GM12878 (cell line): ENCODE measurements around the gene KAZN. TPM values are rescaled to one million over a fixed set of nuclear protein-coding genes. Genes with fewer than 3 reads are reported as not detected.

Experiments used
- ATAC-seq: fragments of 200-7000 bp; cut with Tn5 transposase; 3 replicates; pipeline ENCODE4 v1.9.1; 2020; ENCODE audit warnings: mild to moderate bottlenecking, moderate library complexity
- BruUV-seq: library from RNA; stranded (reverse); fragments of 400-500 nt; replicated peaks from 2 replicates; lab custom pipeline; 2021; lab: Mats Ljungman, UMichigan
- CTCF ChIA-PET: fragments of 300-600 bp; sonication (Branson Sonifier 250); formaldehyde crosslinking; extraction: SDS; loops from one replicate; lab custom pipeline; 2021; ENCODE audit warnings: inconsistent platforms; lab: Yijun Ruan, JAX
- POLR2A ChIA-PET: fragments of 350-600 bp; formaldehyde crosslinking; extraction: SDS; loops from one replicate; lab custom pipeline; 2021; ENCODE audit warnings: inconsistent platforms; lab: Charles Lee
- RAD21 ChIA-PET: fragments of 300-600 bp; sonication (Branson Sonifier 250); formaldehyde crosslinking; loops from one replicate; lab custom pipeline; 2023; ENCODE audit warnings: antibody characterized with exemption; ENCODE audit not compliant: unreplicated experiment; lab: Charles Lee
- SMC1A ChIA-PET: fragments of 300-600 bp; sonication (Branson Sonifier 250); formaldehyde crosslinking; loops from one replicate; lab custom pipeline; 2023; ENCODE audit not compliant: unreplicated experiment, uncharacterized antibody; lab: Charles Lee
- DNase-seq: peaks from one replicate; pipeline ENCODE4 v3.0.0-alpha.2; 2011; ENCODE audit warnings: low read depth, low spot score
- FAIRE-seq: peaks from 3 replicates; lab custom pipeline; 2011; peaks lifted over from hg19 to GRCh38; lab: Jason Lieb, UNC
- H2AFZ ChIP-seq: 2 replicates; pipeline ENCODE4 v1.6.0; 2011; ENCODE audit warnings: low read depth, low read length, control low read depth; ENCODE audit not compliant: control insufficient read depth
- H3K27ac ChIP-seq: 2 replicates; pipeline ENCODE4 v1.5.1; 2011; ENCODE audit warnings: control low read depth; ENCODE audit not compliant: control insufficient read depth, insufficient read depth
- H3K27me3 ChIP-seq, 2 experiments: replicated peaks in 1 of 2; 2 replicates each; pipeline versions ENCODE4 v1.6.0 to v1.6.1; 2011; ENCODE audit warnings: low read length in 1 of 2; ENCODE audit not compliant: control insufficient read depth in 2 of 2, insufficient read depth in 2 of 2
- H3K36me3 ChIP-seq, 2 experiments: 2 replicates each; pipeline ENCODE4 v1.5.1; 2011; ENCODE audit warnings: low read length in 1 of 2; ENCODE audit not compliant: control insufficient read depth in 2 of 2, insufficient read depth in 2 of 2
- H3K4me1 ChIP-seq: 2 replicates; pipeline ENCODE4 v1.6.1; 2011; ENCODE audit warnings: mild to moderate bottlenecking, low read length, moderate library complexity, mixed read lengths; ENCODE audit not compliant: control insufficient read depth, insufficient read depth
- H3K4me2 ChIP-seq: 2 replicates; pipeline ENCODE4 v1.6.0; 2011; ENCODE audit warnings: control low read depth; ENCODE audit not compliant: control insufficient read depth, insufficient read depth
- H3K4me3 ChIP-seq: fragments of 200-600 bp; sonication (generic); 2 replicates; pipeline ENCODE4 v1.5.1; 2016
- H3K79me2 ChIP-seq: 2 replicates; pipeline ENCODE4 v1.6.0; 2011; ENCODE audit warnings: low read length; ENCODE audit not compliant: control insufficient read depth, insufficient read depth
- H3K9ac ChIP-seq: 2 replicates; pipeline ENCODE4 v1.8.0; 2011; ENCODE audit warnings: low read length, control low read depth, mixed read lengths; ENCODE audit not compliant: control insufficient read depth, insufficient read depth
- H3K9me3 ChIP-seq: replicated peaks from 3 replicates; pipeline ENCODE4 v1.5.1; 2011; ENCODE audit warnings: mild to moderate bottlenecking, low read length; ENCODE audit not compliant: control insufficient read depth, insufficient read depth
- H4K20me1 ChIP-seq: 2 replicates; pipeline ENCODE4 v1.6.0; 2011; ENCODE audit not compliant: control insufficient read depth, insufficient read depth
- ASH2L ChIP-seq: fragments of 300-600, 200-600 bp; sonication (generic); IDR thresholded peaks from 2 replicates; pipeline ENCODE4 v1.6.1; 2017; ENCODE audit warnings: low read depth, mild to moderate bottlenecking, borderline replicate concordance
- EGR1 ChIP-seq, 2 experiments: IDR thresholded peaks; 1 replicate in 1 of 2; 2 replicates in 1 of 2; pipeline ENCODE4 v1.6.1; 2011 to 2012; ENCODE audit warnings: low read depth in 2 of 2, low read length in 2 of 2, borderline replicate concordance in 1 of 2, mild to moderate bottlenecking in 1 of 2, moderate library complexity in 1 of 2
- GATAD2B ChIP-seq: fragments of 450-650 bp; conservative IDR thresholded peaks from 2 replicates; pipeline ENCODE4 v1.6.1; 2017; ENCODE audit warnings: low read depth, mild to moderate bottlenecking, moderate library complexity
- IRF4 ChIP-seq: IDR thresholded peaks from 2 replicates; pipeline ENCODE4 v1.6.1; 2011; ENCODE audit warnings: low read depth, low read length
- MYB ChIP-seq: fragments of 150-350 bp; IDR thresholded peaks from 2 replicates; pipeline ENCODE4 v1.6.1; 2014; ENCODE audit warnings: mild to moderate bottlenecking, low read depth, low read length, borderline replicate concordance
- NR2C1 ChIP-seq: fragments of 450-650 bp; IDR thresholded peaks from 2 replicates; pipeline ENCODE4 v1.6.1; 2017; ENCODE audit warnings: antibody characterized with exemption, mild to moderate bottlenecking, moderate library complexity
- NR2C2 ChIP-seq: IDR thresholded peaks from 2 replicates; pipeline ENCODE4 v1.6.1; 2011; ENCODE audit warnings: borderline replicate concordance, low read depth; ENCODE audit not compliant: control insufficient read depth, insufficient read length
- RELA ChIP-seq: fragments of 450-650 bp; IDR thresholded peaks from 2 replicates; pipeline ENCODE4 v1.8.0; 2014; ENCODE audit warnings: borderline replicate concordance; ENCODE audit not compliant: partially characterized antibody
- SIN3A ChIP-seq: IDR thresholded peaks from 2 replicates; pipeline ENCODE4 v1.6.1; 2012; ENCODE audit warnings: low read depth, low read length, improper control_type of control experiment
- SIX5 ChIP-seq: IDR thresholded peaks from 2 replicates; pipeline ENCODE4 v1.6.1; 2011; ENCODE audit warnings: mild to moderate bottlenecking, low read depth, low read length, moderate library complexity; ENCODE audit not compliant: severe bottlenecking
- WGBS: methylation state at CpG from one replicate; pipeline ENCODE4 v1.1.6; 2016; ENCODE audit warnings: low lambda C conversion rate; ENCODE audit not compliant: insufficient replicate concordance, insufficient coverage; ENCODE audit errors: missing lambda C conversion rate; 5-methylcytosine and 5-hydroxymethylcytosine counted together
- in situ Hi-C: fragments of 300-500 bp; cut with MboI; formaldehyde crosslinking; loops from 9 replicates; pipeline ENCODE4 v1.14.3; 2018; ENCODE audit warnings: mixed read lengths
- intact Hi-C: fragments of 100-400 bp; cut with micrococcal nuclease; formaldehyde crosslinking; loops from one replicate; pipeline ENCODE4 v1.14.2; 2022; ENCODE audit not compliant: unreplicated experiment
- polyA plus RNA-seq, 11 experiments: library from polyadenylated mRNA; depleted of rRNA in 4 of 11; unstranded in 6 of 11; stranded (reverse) in 5 of 11; fragments of >200 nt; fragmentation: Nextera tagmentation in 4 of 11; fragmentation: Illumina TruSeq in 1 of 11; extraction: Ambion mirVana in 4 of 11; extraction: Trizol in 1 of 11; gene quantifications; 1 replicate in 1 of 11; 2 replicates in 10 of 11; pipeline versions ENCODE4 v1.2.1 to v1.2.3, GENCODE V29; 2011 to 2016; ENCODE audit warnings: inconsistent platforms in 2 of 11, missing spikeins in 2 of 11, low read depth in 1 of 11
- total RNA-seq, 4 experiments: library from RNA; depleted of rRNA in 3 of 4; stranded (reverse); fragments of >200 nt in 3 of 4; fragmentation: Illumina TruSeq in 1 of 4; extraction: Trizol in 1 of 4; gene quantifications; 2 replicates each; pipeline versions ENCODE4 v1.2.1 to v1.2.3, GENCODE V29; 2013 to 2021
- TF ChIP-seq, protein P1 (sequence below): IDR thresholded peaks from 2 replicates; pipeline ENCODE4 v1.6.1; 2012; ENCODE audit warnings: mild to moderate bottlenecking, low read depth, low read length
- TF ChIP-seq, protein P2 (sequence below): fragments of 450-650 bp; IDR thresholded peaks from 2 replicates; pipeline ENCODE4 v1.6.1; 2014; ENCODE audit warnings: mild to moderate bottlenecking
- TF ChIP-seq, protein P3 (sequence below): fragments of 450-650 bp; IDR thresholded peaks from 2 replicates; pipeline ENCODE4 v1.6.1; 2018; ENCODE audit warnings: borderline replicate concordance, mild to moderate bottlenecking; ENCODE audit not compliant: partially characterized antibody

KAZN gene
- total and polyA plus RNA-seq, 10 of the 15 experiments (the other 5 are each of a cell fraction or from before 2014, with no cell fraction given), result 0.72 to 4.0 (median 1.2) TPM

DNA sequence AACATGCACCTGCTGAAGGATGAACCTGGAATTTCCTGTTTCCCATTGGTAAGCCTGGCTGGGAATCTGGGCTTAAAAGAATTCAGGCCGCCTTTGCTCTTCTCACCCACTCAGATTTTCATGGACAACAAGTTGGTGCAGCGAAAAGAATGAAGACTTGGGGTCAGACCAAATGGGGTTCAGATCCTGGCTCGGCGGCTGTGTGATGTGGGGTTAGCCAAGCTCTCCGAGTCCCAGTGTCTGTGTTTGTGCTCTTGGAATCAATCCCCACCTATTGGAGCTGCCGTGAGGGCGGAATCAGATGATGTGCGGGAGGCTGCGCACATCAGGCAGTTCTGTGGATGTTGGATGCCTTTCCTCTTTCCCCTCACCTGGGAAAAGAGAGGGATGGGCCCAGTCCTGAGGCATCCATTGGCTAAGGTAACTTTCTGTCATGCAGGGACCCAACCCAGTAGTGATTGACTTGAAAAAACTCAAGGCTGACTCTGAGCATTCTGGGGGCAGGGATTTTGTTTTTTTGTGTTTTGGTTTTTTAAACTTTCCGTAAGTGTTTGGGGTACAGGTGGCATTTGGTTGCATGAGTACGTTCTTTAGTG lies 228.3 kb downstream of the KAZN start:
- intact Hi-C loops, result no loop called here
- 59% methylated on average over 11 of the region's 11 CpGs for WGBS
- TF ChIP-seq NR2C2 (no peak), SIX5 (no peak), GATAD2B (no peak), NR2C1 (no peak), RELA (no peak), ASH2L (no peak), MYB (no peak), IRF4 (no peak), EGR1 (IDR thresholded peaks at IDR 0.05; ENCODE audit: borderline replicate concordance in 1 of 2, low read depth in 2 of 2, low read length in 2 of 2) (no peak), SIN3A (no peak)
- TF ChIP-seq, protein P1, sequence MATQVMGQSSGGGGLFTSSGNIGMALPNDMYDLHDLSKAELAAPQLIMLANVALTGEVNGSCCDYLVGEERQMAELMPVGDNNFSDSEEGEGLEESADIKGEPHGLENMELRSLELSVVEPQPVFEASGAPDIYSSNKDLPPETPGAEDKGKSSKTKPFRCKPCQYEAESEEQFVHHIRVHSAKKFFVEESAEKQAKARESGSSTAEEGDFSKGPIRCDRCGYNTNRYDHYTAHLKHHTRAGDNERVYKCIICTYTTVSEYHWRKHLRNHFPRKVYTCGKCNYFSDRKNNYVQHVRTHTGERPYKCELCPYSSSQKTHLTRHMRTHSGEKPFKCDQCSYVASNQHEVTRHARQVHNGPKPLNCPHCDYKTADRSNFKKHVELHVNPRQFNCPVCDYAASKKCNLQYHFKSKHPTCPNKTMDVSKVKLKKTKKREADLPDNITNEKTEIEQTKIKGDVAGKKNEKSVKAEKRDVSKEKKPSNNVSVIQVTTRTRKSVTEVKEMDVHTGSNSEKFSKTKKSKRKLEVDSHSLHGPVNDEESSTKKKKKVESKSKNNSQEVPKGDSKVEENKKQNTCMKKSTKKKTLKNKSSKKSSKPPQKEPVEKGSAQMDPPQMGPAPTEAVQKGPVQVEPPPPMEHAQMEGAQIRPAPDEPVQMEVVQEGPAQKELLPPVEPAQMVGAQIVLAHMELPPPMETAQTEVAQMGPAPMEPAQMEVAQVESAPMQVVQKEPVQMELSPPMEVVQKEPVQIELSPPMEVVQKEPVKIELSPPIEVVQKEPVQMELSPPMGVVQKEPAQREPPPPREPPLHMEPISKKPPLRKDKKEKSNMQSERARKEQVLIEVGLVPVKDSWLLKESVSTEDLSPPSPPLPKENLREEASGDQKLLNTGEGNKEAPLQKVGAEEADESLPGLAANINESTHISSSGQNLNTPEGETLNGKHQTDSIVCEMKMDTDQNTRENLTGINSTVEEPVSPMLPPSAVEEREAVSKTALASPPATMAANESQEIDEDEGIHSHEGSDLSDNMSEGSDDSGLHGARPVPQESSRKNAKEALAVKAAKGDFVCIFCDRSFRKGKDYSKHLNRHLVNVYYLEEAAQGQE, result no peak
- TF ChIP-seq, protein P2, sequence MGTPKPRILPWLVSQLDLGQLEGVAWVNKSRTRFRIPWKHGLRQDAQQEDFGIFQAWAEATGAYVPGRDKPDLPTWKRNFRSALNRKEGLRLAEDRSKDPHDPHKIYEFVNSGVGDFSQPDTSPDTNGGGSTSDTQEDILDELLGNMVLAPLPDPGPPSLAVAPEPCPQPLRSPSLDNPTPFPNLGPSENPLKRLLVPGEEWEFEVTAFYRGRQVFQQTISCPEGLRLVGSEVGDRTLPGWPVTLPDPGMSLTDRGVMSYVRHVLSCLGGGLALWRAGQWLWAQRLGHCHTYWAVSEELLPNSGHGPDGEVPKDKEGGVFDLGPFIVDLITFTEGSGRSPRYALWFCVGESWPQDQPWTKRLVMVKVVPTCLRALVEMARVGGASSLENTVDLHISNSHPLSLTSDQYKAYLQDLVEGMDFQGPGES, result no peak
- TF ChIP-seq, protein P3, sequence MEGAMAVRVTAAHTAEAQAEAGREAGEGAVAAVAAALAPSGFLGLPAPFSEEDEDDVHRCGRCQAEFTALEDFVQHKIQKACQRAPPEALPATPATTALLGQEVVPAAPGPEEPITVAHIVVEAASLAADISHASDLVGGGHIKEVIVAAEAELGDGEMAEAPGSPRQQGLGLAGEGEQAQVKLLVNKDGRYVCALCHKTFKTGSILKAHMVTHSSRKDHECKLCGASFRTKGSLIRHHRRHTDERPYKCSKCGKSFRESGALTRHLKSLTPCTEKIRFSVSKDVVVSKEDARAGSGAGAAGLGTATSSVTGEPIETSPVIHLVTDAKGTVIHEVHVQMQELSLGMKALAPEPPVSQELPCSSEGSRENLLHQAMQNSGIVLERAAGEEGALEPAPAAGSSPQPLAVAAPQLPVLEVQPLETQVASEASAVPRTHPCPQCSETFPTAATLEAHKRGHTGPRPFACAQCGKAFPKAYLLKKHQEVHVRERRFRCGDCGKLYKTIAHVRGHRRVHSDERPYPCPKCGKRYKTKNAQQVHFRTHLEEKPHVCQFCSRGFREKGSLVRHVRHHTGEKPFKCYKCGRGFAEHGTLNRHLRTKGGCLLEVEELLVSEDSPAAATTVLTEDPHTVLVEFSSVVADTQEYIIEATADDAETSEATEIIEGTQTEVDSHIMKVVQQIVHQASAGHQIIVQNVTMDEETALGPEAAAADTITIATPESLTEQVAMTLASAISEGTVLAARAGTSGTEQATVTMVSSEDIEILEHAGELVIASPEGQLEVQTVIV, result no peak

More for the DNA sequence above, 228.3 kb downstream of the KAZN start:
- no peaks in the 10 kb centered on the region for H3K27me3 ChIP-seq
- RAD21 ChIA-PET, result no interaction called here
- ATAC-seq (no peak), DNase-seq (no peak), FAIRE-seq (no peak)
- no peaks in the 10 kb centered on the region for H4K20me1 ChIP-seq
- BruUV-seq, result no TSS peak
- H3K27ac ChIP-seq, result no peak overlapping the region
- SMC1A ChIA-PET, result no interaction called here
- CTCF ChIA-PET, result no interaction called here
- in situ Hi-C loops, result no loop called here
- H3K4me3 ChIP-seq, result no peak overlapping the region
- H2AFZ ChIP-seq, result no peak overlapping the region
- H3K4me2 ChIP-seq, result no peak overlapping the region
- no peaks in the 10 kb centered on the region for H3K36me3 ChIP-seq
- no peaks in the 10 kb centered on the region for H3K4me1 ChIP-seq
- no peaks in the 10 kb centered on the region; the same call in 2 of the 3 replicates for H3K9me3 ChIP-seq
- H3K9ac ChIP-seq, result no peak overlapping the region
- H3K79me2 ChIP-seq, result no peaks in the 10 kb centered on the region
- POLR2A ChIA-PET, result no interaction called here
